GM12891 (cell line): ENCODE results near the gene STK32B.

Source experiments
- DNase-seq: peaks from one replicate; pipeline ENCODE4 v3.0.0; 2011; ENCODE audit warnings: low spot score; ENCODE audit not compliant: insufficient read length
- FAIRE-seq: peaks from 2 replicates; lab custom pipeline; 2011; peaks lifted over from hg19 to GRCh38; lab: Jason Lieb, UNC
- PAX5 ChIP-seq: IDR thresholded peaks from 2 replicates; pipeline ENCODE4 v1.6.1; 2011; ENCODE audit warnings: low read length, moderate library complexity, mild to moderate bottlenecking; ENCODE audit not compliant: insufficient read depth, severe bottlenecking
- POLR2A ChIP-seq: IDR thresholded peaks from 2 replicates; pipeline ENCODE4 v1.6.1; 2011; ENCODE audit warnings: low read depth, low read length, control low read depth
- POLR2AphosphoS5 ChIP-seq: IDR thresholded peaks from 2 replicates; pipeline ENCODE4 v1.6.1; 2011; ENCODE audit warnings: low read depth, low read length, control low read depth
- POU2F2 ChIP-seq: IDR thresholded peaks from 2 replicates; pipeline ENCODE4 v1.6.1; 2011; ENCODE audit warnings: low read depth, mild to moderate bottlenecking, control low read depth, low read length, moderate library complexity
- SPI1 ChIP-seq: IDR thresholded peaks from 2 replicates; pipeline ENCODE4 v1.6.1; 2011; ENCODE audit warnings: low read depth, low read length, control low read depth
- TAF1 ChIP-seq: IDR thresholded peaks from 2 replicates; pipeline ENCODE4 v1.6.1; 2011; ENCODE audit warnings: low read depth, low read length, control low read depth

STK32B gene

DNA sequence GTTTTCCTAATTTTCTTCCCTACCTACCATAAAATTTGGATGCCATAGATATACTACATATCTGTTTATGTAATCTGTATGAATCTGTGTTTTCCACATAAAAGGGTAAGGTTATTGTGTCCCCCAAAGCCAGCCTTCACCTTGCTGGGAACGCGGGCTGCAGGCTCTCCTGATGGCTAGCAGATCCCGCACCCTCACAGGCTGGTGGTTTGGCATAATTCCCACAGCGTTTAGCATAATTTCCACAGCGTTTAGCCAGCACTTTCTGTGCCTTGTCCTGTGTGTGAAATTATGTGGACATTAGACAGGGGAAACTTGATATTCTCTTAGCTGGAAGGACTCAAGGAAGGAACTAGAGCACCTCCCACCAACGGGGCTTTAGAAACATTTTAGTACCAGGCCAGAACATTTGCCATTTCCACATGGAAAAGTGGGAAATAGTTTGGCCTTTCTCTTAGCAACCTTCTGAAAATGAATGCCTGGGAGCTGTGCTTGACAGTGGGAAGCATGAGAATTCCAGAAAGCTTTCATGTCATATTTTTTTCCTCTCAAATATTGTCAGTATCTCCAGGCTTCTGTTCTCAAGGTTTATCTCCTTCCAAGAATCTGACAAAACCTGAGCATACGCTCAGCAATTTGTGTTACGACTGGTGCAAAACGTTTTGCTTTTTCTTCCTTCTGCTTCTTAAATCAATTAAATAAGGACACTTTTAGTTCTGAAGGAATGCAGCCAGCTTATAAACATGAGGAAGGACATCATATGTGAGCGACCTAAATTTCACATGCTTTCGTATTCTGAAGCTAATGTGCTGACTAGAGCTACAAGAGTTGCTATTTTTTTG lies 67.9 kb downstream of the STK32B start:
- TF ChIP-seq POLR2AphosphoS5 (no peak), SPI1 (no peak), PAX5 (no peak), POLR2A (no peak), TAF1 (no peak), POU2F2 (no peak)
- no peak for DNase-seq
- no peak for FAIRE-seq

DNA sequence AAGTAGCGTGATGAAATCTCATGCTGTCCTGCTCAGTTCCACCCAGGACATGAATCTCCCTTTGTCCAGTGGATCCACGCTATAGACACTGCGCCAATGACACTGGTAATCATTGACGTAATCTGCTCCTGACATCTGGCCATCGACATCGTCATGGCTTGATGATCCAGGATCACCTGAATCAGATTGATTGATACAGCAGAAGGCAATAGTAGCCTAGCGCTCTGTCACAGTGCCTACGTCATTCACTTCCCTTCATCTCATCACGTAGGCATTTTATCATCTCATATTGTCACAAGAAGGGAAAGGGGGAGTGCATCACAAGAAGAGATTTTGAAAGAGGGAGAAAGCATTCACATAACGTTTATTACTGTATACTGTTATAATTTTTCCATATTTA lies 68.8 kb downstream of the STK32B start:
- TF ChIP-seq POLR2A, result no peak
- TF ChIP-seq TAF1, result no peak
- no peak for TF ChIP-seq PAX5
- no peak for TF ChIP-seq POLR2AphosphoS5
- TF ChIP-seq POU2F2, result no peak
- no peak for TF ChIP-seq SPI1
- FAIRE-seq (no peak), DNase-seq (no peak)

DNA sequence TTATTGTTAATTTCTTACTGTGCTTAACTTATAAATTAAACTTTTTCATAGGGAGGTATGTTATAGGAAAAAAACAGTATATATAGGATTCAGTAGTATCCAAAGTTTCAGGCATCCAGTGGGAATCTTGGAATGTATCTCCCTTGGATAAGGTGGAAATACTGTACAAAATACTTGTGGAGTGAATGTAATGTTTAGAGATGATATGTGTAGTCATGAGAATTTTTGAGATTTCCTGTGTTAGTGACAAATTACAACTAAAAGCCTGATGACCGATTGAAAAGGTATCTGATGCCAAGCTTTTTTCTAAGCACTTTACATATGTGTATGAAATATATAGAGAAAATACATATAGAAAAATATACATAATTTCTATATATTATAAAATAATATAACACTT lies 69.2 kb downstream of the STK32B start:
- DNase-seq (no peak), FAIRE-seq (no peak)
- TF ChIP-seq TAF1 (no peak), POLR2AphosphoS5 (no peak), POU2F2 (no peak), PAX5 (no peak), SPI1 (no peak)

DNA sequence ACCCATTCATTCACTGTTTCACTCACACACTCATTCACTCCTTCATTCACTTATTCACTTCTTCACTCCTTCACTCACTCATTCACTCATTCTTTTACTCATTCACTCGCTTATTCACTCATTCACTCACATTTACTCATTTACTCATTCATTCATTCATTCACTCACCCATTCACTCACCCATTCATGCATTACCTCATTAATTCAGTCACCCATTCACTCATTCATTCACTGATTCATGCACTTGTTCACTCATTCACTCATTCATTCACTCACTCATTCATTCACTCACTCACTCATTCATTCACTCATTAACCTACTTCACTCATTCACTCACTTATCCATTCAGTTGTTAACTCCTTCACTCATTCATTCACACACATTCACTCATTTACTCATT lies 70.8 kb downstream of the STK32B start:
- FAIRE-seq, result no peak
- TF ChIP-seq PAX5, result no peak
- TF ChIP-seq POLR2A, result no peak
- no peak for TF ChIP-seq TAF1
- no peak for TF ChIP-seq POLR2AphosphoS5
- TF ChIP-seq POU2F2, result no peak
- TF ChIP-seq SPI1, result no peak
- no peak for DNase-seq

DNA sequence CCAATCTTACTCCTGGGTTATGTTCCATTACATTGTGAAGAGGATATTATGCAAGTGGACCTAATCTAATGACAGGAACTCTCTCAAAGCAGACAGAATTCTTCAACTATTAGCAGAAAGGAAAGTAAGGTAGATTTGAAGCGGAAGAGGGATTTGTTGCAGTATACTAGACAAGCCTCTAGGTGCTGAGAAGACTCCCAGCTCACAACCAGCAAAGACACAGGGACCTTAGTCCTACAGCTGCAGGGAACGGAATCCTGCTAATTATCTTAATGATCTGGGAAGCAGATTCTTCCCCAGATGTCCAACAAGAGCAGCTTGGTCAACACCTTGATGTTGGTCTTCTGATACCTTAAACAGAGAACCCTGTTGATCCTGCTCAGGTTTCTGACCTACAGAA lies 73.6 kb downstream of the STK32B start:
- DNase-seq, result no peak
- no peak for FAIRE-seq
- TF ChIP-seq PAX5 (no peak), POU2F2 (no peak), SPI1 (no peak), TAF1 (no peak)

DNA sequence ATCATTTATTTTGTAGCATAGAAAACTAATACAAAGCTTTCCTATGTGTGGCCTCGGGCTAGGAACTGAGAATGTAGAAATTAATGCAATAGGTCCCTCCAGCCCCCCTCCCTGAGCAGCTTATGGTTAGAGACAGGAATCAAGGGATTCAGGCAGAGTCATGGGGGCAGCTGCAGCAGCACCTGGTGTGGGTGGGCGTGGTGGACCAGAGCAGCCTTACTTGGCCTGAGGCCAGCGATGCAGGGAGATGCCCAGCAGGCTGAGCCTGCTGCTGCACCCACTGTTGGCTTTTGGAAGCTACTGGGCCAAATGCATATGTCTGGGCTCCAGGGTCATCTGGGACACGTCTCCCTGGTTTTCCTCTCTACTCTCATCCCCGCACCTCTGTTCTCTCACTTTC lies 74.0 kb downstream of the STK32B start:
- DNase-seq (no peak), FAIRE-seq (no peak)
- TF ChIP-seq POLR2A (no peak), POLR2AphosphoS5 (no peak), POU2F2 (no peak), TAF1 (no peak), SPI1 (no peak), PAX5 (no peak)

DNA sequence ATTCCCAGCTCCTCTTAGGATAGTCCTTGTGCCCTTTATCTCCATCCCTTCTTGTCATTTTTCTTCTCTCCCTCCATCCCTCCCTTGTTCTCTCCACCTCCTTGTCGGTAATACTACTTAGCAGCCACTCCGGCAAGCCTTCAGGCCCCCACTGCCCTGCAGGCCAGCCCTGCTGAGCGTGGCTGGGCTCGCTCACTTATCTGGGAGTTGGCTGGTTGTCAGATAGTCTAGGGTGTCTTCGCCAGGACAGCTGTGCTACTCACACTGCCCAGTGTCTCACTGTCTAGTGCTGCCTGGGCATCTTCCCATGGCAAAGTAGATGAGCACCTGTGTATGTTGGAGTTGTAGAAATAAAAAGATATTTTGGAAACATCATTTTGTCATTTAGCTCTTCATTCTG lies 75.0 kb downstream of the STK32B start:
- TF ChIP-seq SPI1, result no peak
- no peak for TF ChIP-seq POLR2A
- FAIRE-seq (no peak), DNase-seq (no peak)

DNA sequence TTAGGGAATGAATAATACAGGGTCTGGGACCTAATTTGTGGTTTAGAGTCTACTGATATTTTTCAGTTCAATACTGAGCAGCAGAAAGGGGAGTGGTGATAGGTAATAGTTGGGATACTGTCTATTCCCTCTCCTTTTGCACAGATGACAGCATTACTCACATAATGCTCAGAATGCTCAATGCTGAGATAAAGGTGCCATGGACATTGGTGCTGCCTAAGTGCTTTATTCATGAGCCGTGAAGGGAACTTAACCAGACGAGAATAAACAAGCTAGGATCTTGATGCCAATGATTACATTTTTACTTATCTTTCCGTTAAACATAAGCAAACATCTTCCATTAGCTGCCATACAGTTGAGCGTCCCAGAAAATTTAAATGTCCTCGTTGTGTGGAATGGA lies 75.6 kb downstream of the STK32B start:
- DNase-seq, result no peak
- TF ChIP-seq SPI1 (no peak), POLR2A (no peak), TAF1 (no peak), PAX5 (no peak), POLR2AphosphoS5 (no peak), POU2F2 (no peak)
- no peak for FAIRE-seq

DNA sequence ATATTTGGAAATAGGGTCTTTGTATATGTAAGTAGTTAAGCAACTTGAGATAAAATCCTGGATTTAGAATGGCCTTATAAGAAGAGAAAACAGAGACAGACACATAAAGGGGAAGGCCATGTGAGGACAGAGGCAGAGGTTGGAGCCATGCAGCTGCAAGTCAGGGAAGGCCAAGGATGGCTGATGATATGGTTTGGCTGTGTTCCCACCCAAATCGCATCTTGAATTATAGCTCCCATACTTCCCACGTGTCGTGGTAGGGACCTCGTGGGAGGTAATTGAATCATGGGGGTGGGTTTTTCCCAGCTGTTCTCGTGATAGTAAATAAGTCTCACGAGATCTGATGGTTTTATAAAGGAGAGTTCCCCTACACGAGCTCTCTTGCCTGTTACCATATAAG lies 76.3 kb downstream of the STK32B start:
- TF ChIP-seq SPI1, result no peak
- no peak for TF ChIP-seq POLR2AphosphoS5
- TF ChIP-seq POU2F2, result no peak
- no peak for TF ChIP-seq TAF1
- TF ChIP-seq POLR2A, result no peak
- no peak for TF ChIP-seq PAX5
- FAIRE-seq (no peak), DNase-seq (no peak)

DNA sequence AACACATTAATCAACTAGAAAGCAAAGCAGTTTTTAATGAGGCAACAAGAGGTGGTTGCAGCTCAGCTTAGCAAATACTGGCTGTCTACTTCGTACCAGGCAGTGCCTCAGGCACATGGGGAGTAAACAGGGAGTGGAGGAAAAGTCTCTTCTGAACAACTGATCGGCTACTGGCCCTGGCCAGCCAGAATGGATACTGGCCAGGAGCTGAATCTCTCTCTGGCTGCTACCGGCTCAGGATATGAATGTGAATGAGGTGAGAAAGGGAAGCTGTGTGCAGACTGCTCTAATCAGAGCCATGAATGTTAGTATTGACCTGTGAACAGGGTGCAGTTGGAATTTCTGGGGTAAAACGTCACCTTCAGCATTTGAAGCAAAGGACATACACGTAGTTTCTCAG lies 77.3 kb downstream of the STK32B start:
- no peak for DNase-seq
- FAIRE-seq, result no peak
- TF ChIP-seq POU2F2 (no peak), POLR2A (no peak)
